Stimulated activated CD4-positive, alpha-beta T cell treated with anti-CD3 and anti-CD28 coated beads, Interleukin-4, amount 100 ng/mL, for 24 hours (primary cell): ENCODE results near the gene ZNF358.

Source experiments
- DNase-seq: peaks from one replicate; pipeline ENCODE4 v3.0.0-alpha.2; 2020

The ZNF358 gene

DNA sequence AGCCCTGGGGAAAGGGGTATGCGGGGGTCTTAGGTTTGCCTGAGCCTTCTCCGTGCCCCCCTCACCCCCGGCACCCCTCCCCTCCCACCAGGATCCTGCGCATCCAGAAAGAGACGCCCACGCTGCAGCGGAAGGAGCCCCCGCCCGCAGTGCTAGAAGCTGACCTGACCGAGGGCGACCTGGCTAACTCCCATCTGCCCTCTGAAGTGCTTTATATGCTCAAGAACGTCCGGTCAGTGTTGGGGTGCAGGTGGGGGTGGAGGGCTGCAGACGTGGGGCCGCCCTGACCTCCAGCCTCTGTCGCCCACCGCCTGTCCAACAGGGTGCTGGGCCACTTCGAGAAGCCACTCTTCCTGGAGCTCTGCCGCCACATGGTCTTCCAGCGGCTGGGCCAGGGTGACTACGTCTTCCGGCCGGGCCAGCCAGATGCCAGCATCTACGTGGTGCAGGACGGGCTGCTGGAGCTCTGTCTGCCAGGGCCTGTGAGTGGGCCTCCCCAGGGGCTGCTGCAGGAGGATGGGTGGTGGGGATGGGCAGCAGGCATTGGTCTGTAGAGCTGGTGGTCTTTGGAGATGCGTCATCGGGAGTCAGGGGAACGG, 24.0 kb downstream of the ZNF358 start:
- no peak for DNase-seq

DNA sequence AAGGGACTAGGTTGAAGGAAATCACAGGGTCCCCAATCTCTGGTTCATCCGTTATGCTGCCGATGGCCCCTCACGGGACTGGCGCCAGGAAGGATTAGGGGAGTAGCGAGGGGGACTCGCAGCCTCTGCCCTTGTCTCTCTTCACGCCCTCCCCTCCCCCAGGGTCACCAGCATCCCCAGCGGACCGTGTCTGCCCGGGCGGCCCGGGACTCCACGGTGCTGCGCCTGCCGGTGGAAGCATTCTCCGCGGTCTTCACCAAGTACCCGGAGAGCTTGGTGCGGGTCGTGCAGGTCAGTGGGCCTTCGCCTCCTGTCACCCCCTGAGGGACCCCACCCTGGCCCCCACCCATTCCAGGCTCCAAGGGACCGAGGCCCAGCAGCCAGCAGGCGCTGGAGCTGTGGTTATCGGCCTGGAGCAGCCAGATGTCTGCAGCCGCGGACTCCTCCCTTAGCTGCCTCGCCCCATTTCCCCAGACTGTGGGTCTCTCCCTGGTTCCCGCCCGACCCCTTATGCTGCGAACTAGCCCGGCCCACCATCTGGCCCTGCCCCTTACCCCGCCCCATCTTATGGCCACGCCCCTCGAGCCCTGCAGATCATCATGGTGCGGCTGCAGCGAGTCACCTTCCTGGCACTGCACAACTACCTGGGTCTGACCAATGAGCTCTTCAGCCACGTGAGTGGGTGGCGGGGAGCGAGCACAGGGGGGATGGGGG, 25.0 kb downstream of the ZNF358 start:
- DNase-seq, result peak; percentile 41

- no peak for DNase-seq
Observed at GRCh38 chr19:7541475-7541824, 25.5 kb downstream of the ZNF358 start.

- no peak for DNase-seq
Observed at GRCh38 chr19:7541828-7542443, 26.0 kb downstream of the ZNF358 start.

DNA sequence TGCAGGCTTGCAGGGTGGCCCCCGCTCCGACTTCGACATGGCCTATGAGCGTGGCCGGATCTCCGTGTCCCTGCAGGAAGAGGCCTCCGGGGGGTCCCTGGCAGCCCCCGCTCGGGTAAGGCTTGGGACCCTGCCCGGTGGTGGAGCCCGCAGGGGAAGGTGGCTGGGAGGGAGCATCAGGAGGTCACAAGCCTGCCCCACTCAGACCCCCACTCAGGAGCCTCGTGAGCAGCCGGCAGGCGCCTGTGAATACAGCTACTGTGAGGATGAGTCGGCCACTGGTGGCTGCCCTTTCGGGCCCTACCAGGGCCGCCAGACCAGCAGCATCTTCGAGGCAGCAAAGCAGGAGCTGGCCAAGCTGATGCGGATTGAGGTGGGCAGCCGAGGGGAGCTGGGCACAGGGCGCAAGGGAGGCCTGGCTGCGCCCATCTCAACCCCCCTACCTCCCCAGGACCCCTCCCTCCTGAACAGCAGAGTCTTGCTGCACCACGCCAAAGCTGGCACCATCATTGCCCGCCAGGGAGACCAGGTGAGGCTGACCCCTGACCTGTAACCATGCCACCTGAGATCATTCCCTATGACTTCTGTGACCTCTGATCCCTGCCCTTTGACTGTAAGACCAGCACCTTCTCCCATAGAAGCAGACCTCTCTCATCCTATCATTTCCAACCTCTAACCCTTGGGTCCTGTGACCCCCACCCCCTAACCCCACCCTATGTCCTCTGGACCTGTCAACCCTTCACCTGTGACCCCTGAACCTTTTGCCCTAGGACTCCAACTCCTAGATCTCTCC, 26.8 kb downstream of the ZNF358 start:
- no peak for DNase-seq

GRCh38 chr19:7544626-7545025, 28.7 kb downstream of the ZNF358 start:
- no peak for DNase-seq

DNA sequence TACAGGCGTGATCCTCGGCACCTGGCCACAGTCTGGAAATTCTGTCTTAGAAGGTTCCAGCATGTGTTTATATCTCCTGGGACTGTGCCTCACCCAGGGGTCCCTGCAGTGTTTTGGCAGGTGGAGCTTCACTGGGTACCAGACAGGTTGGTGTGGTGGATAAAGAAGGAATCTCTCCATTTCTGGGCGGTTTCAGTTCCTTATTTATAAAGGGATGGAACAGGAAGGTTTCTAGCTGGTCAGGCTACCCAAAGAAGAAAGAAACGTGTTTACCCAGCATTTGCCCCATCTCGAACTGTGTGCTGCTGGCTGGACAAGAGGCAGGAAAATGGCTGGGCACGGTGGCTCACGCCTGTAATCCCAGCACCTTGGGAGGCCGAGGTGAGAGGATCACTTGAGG, 29.4 kb downstream of the ZNF358 start:
- DNase-seq, result no peak

GRCh38 chr19:7545904-7546303, 30.0 kb downstream of the ZNF358 start:
- DNase-seq, result no peak

GRCh38 chr19:7547159-7547558, 31.3 kb downstream of the ZNF358 start:
- DNase-seq, result no peak

GRCh38 chr19:7549429-7550148, 33.7 kb downstream of the ZNF358 start:
- DNase-seq, result no peak

- no peak for DNase-seq
Observed at GRCh38 chr19:7550169-7550770, 34.4 kb downstream of the ZNF358 start.

GRCh38 chr19:7550987-7551761, 35.3 kb downstream of the ZNF358 start:
- no peak for DNase-seq

GRCh38 chr19:7552781-7553180, 36.9 kb downstream of the ZNF358 start:
- no peak for DNase-seq

DNA sequence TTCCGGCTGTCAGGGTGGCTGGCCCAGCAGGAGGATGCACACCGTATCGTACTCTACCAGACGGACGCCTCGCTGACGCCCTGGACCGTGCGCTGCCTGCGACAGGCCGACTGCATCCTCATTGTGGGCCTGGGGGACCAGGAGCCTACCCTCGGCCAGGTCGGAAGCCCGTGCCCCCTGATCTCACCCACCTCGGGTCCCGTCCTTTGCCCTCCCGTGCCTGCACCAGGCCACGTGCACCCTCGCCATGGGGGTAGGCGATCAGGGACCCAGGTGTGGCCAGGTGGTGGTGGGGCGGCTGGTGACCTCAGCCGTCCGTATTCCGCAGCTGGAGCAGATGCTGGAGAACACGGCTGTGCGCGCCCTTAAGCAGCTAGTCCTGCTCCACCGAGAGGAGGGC, 38.7 kb downstream of the ZNF358 start:
- no peak for DNase-seq

DNA sequence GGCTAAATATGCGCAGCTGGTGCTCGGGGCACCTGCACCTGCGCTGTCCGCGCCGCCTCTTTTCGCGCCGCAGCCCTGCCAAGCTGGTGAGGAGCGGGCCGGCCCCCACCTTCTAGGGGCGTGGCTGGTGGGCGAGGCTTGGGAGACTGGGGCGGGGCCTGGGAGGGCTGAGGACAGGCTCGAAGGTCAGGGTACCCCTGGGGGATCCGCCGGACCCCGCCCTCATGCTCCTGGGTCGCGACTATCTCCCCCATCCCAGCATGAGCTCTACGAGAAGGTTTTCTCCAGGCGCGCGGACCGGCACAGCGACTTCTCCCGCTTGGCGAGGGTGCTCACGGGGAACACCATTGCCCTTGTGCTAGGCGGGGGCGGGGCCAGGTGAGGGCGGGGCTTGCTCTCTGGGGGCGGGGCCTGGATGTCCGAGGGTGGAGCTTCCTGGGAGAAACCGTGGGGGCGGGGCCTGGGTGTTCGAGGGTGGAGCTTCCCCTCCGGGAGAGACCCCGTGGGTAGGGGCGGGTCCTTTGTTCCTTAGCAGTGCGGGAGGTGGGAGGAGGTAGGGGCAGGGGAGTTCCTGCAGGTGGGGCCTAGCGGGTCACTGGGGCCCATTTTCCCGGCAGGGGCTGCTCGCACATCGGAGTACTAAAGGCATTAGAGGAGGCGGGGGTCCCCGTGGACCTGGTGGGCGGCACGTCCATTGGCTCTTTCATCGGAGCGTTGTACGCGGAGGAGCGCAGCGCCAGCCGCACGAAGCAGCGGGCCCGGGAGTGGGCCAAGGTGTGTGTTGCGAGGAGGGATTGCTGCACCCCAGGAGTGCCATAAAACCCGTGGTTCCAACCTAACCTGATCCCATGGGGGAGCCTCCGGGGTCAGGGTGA, 39.3 kb downstream of the ZNF358 start:
- peak; percentile 21 for DNase-seq

GRCh38 chr19:7556696-7557315, 40.9 kb downstream of the ZNF358 start:
- no peak for DNase-seq

GRCh38 chr19:7558667-7559066, 42.8 kb downstream of the ZNF358 start:
- DNase-seq, result no peak

DNA sequence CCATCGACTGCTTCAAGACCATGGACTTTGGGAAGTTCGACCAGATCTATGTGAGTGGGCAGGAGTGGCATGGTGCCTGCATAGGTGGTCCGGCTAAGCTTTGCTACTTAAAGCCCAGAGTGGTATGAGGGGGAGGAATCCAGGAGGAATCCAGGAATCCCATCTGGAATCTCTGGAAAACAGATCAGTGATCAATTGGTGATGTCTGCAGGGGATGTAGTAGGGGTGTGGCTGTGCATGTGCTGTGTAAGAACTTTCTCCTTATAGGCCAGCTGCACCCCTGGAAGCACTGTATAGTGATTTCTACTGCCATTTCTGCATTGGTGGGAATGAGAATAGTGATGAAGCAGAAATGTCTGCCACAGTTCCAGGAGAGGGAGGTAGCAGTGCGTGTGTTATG, 43.2 kb downstream of the ZNF358 start:
- DNase-seq, result no peak

DNA sequence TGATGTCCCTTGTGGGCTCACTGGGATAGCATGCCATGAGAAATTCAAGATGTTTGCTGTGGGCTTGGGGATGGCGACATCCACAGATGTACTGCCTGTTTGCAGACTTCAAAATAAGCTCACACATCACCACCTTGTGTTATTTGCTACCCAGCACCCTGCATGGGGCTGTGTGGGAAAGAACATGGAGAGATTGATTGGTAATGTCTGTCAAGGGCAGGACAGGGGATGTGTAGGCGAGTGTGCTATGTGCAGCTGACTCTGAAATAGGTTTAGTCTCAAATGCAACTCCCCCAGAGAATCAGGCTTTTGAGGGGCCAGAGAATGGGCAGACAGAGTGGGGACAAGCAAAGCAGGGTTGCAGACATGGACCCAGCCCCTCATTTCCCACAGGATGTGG, 44.4 kb downstream of the ZNF358 start:
- DNase-seq, result no peak

DNA sequence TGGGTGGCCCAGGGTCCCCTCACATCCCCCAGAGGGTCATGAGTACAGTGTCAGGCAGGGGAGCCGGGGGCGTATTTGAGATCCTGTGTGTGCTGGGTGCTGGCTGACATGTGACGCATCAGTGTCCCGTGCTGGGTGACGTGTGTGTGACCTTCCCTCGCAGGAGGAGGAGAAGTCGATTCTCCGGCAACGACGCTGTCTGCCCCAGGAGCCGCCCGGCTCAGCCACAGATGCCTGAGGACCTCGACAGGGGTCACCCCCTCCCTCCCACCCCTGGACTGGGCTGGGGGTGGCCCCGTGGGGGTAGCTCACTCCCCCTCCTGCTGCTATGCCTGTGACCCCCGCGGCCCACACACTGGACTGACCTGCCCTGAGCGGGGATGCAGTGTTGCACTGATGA, 45.4 kb downstream of the ZNF358 start:
- no peak for DNase-seq
